Stimulated activated naive CD8-positive, alpha-beta T cell treated with anti-CD3 and anti-CD28 coated beads, Interleukin-15, Interleukin-2, amounts not matched to agents 100 U/mL and 50 U/mL, for 24 hours (primary cell): ENCODE measurements around the gene ZNF331.
A peak's percentile ranks its signal among the peaks of the same experiment; 100 is the strongest.
"Not testable (repeated sequence)": the region's sequence is repeated elsewhere in the genome, so short reads cannot be mapped to it uniquely, and the experiment has no call there.

Source experiments
- ATAC-seq: fragments of 150-1000 bp; cut with Tn5 transposase; one replicate; pipeline ENCODE4 v1.10.0; 2021
- DNase-seq: peaks from one replicate; pipeline ENCODE4 v3.0.0; 2021

Gene ZNF331

DNA sequence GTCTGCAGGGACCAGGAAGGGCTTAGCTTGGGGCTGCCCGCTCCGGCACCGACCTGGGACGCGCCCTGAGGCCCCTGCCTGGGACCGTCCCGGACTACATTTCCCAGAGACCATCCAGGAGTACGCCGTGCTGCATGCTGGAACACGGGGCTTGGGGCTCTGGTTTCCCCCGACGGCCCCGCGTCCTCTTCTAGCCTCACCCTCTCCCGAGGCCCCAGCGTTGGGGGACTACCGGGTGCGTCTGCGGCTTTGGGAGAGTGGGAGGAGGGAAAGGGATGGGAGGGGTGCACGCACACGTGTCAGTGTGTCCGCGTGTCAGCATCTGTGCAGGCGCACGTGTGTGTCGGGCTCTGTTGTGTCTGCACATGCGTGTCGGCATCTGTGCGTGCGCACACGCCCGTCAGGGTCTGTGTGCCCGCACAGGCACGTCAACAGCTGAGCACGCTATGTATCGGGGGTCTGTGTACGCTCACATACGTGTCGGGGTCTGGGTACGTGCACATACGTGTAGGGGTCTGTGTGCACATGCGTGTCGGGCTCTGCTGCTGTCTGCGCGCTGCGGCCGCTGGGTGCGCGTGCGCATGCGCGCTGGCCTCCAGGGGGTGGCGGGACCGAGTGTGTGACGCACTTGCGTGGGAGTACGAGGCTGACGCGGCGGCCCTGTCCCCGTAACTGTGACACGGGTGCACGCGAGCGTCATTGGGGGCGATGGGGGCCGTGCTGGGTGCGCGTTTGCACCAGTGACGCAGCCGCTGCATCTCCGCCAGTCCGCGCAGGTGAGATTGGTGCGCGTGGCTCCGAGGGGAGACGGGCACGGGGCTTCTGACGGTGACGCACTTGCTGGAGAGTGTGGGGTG, at the start of gene ZNF331:
Gene ZNF331, plus strand, starts transcription at position 625 of the 857 bp plus-strand sequence. CDS start 31,232 bp downstream, outside the sequence.
- ATAC-seq, result peak; percentile 83
- DNase-seq, result peak; percentile 89

DNA sequence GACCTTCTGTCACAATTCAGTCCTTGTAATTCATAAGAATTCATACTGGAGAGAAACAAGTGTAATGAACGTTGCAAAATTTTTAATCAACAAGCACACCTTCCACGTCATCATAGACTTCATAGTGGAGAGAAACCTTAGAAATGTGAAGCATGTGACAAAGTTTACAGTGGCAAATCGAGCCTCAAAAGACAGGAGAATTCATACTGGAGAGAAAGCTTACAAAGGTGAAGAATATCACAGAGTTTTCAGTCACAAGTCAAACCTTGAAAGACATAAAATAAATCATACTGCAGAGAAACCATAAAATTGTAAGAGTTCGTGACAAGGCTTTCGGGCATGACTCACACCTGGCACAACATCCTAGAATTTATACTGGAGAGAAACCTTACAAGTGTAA, 45.8 kb upstream of the ZNF331 start:
- ATAC-seq, result no peak
- DNase-seq, result no peak

DNA sequence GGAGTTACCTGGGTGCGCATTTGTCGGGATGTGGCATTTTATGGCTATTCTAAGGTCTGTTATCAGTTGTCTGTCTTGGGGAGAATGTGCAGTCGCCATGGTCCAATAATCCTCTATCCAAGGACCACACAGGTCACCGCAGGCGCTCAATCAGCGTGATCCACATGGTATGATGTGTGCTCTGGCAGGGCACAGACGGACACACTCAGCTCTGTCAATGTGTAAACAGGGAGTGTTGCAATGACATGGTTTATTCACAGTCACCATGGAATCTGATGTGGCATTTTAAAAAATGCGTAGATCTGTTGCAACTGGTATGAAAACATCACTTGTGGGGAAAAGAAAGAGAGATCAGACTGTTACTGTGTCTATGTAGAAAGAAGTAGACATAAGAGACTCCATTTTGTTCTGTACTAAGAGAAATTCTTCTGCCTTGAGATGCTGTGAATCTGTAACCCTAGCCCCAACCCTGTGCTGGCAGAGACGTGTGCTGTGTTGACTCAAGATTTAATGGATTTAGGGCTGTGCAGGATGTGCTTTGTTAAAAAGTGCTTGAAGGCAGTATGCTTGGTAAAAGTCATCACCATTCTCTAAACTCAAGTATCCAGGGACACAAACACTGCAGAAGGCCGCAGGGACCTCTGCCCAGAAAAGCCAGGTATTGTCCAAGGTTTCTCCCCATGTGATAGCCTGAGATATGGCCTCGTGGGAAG, 40.5 kb upstream of the ZNF331 start:
- ATAC-seq, DNase-seq: not testable (repeated sequence)

DNA sequence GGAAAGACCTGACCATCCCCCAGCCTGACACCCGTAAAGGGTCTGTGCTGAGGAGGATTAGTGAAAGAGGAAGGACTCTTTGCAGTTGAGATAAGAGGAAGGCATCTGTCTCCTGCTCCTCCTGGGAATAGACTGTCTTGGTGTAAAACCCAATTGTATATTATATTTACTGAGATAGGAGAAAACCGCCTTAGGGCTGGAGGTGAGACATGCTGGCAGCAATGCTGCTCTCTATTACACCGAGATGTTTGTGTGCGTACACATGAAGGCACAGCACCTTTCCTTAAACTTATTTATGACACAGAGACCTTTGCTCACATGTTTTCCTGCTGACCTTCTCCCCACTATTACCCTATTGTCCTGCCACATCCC, 39.9 kb upstream of the ZNF331 start:
- not testable (repeated sequence) for DNase-seq, ATAC-seq

DNA sequence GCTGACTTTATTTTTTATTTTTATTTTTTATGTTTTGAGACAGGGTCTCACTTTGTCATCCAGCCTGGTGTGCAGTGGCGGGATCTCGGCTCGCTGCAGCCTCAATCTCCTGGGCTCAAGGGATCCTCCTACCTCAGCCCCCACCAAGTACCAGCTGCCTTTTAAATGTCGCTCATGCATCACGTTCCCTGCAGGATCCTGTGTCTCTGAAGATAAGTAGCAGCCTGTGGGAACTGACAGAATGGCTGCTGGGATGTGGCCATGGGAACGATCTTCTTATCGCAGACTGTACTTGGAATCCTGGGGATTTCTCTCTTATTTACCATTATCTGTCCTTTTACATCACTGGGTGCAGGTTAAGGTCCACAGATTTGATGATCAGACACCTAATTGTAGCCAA, 34.8 kb upstream of the ZNF331 start:
- not testable (repeated sequence) for ATAC-seq, DNase-seq

DNA sequence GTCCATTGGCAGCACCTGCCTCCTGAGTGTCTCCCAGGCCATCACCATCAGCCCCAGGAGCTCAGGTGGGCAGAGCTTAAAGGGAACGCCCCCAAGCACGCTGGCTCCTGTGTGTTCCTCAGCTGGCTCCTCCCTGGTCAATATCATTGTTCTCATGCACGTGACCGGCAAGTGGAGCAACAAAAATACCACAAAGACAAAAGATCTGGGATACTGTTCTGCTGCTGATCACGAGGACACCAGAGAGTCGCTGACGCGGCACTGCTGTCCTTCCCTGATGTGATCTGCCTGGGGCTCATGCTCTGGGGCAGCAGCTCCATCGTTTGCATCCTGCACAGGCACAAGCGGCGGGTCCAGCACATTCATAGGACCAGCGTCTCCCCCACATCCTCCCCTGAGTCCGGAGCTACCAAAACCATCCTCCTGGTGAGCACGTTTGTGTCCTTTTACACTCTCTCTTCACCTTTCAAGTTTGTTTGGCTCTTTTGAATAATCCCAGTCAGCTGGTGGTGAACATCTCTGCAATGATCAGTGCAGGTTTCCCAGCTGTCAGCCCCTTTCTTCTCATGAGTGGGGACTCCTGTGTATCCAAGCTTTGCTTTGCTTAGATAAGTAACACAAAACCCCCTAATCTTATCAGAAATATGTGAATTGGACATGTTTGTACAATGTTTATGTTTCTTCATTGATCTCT, 34.1 kb upstream of the ZNF331 start:
- DNase-seq, ATAC-seq: not testable (repeated sequence)

DNA sequence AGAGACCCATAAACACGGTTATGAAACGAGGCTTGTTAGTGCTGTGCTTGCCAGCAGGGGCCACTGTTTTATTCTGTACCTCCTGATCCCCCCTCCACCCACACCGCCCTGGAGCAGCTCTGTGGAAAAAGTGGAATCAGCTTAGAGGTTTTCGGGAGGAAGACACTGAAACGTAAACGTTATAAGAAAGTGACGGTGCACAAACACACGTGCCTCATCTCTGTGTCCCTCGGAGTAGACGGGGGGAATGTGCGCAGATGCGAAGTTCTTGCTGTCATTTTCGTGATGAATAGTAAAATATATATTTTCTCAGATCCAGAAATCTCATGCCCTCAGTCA, 33.6 kb upstream of the ZNF331 start:
- ATAC-seq, DNase-seq: not testable (repeated sequence)

DNA sequence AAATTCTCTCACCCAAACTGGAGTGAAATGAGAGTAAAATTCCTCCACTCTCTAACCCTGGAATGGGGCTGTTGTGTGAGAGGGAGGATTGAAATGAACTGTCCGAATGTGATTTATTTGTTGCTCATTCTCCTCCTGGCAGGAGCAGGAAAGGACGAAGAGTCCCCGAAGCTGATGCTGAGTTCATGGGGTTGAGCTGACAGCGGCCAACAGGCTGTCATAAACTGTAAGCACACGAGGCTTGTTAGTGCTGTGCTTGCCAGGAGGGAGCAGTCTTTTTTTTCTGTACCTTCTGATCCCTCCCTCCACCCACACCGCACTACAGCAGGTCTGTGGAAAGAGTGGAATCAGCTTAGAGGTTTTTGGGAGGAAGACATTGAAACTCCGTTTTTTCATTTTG, 33.1 kb upstream of the ZNF331 start:
- ATAC-seq (no peak), DNase-seq (no peak)

DNA sequence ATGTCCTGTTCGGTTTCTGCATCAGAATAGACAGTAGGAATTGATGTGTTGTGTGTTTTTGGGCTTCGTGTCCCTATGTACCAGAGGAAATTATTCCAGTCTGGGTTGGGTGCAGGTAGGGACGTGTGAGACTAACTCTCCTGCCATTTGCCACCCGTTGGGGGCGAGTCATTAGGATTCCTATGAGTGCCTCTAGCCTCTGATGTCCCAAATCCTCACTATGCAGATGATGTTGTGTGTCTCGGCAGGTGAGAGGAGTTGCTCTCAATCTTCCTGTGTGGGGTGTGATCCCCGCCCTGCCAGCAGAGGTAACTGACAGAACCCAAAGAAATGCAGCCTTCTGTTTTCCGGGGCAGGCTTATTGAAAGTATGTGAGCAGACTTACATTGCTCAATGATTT, 31.2 kb upstream of the ZNF331 start:
- no peak for DNase-seq
- ATAC-seq, result no peak

DNA sequence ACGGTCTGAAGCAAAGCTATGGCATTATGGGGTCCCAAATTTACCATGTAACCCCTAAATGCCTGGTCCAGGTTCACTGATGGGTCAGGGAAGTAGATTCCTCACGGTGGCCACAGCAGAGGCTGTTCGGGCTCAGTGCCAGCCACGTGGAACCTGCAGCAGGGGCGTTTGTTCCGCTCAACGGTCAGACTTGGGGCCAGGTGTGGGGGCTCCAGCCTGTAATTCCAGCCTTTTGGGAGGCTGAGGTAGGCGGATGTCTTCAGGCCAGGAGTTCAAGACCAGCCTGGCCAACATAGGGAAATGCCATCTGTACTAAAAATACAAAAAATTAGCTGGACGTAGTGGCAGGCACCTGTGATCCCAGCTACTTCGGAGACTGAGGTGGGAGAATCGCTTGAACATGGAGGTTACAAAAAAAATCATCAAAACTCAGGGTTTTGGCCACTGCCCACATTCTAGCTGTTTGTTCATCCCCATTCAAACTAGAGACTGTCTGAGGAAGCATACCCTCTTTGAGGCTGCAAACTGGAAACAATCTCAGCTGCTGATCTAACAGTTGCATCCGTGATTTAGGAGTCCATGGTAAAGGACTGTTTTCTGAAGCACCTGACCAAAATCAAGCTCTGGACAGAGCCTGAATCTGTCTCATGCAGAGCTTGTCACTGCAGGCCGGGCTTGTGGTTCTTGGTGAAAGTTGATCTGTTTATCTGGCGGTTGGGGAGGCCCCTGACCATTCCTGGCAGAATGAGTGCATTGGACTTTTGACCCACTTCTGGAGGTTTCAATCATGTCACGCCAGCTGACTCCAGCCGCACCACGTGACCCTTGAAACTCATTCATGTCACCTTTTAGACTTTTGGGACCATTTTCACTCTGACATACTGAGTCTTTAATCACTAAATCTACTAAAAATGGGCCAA, 30.2 kb upstream of the ZNF331 start:
- ATAC-seq, result no peak
- no peak for DNase-seq

DNA sequence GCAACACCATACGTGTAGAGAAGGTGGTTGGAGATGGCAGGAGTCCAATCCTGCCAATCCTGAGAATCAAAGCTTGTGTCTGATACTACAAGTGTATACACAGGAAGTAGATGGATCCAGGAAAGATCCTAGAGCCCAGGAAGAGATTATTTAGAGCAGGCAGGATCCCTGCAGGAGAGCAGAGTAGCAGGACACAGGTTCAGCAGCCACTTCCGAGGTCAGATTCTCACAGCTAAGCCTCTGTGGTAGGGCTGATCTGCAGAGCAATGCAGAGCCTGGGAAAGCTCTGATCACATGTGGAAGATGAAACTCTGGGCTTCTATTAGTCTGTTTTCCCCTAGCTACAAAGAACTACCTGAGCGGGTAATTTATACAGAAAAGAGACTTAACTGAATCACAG, 28.5 kb upstream of the ZNF331 start:
- no peak for DNase-seq
- no peak for ATAC-seq

DNA sequence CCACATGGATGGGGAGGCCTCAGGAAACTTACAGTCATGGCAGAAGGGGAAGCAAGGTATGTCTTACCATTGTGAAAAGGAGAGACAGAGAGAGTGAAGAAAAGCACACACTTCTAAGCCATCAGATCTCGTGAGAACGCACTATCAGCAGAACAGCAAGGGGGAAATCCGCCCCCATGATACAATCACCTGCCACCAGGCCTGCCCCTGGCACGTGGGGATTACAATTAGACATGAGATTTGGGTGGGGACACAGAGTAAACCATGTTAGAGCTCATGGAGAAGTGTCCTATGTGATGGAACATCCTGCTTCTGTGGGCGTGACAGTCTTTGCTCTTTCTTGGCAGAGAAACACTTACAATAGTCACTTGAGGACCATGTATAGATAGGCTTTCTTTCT, 28.1 kb upstream of the ZNF331 start:
- ATAC-seq, result no peak
- DNase-seq, result no peak

DNA sequence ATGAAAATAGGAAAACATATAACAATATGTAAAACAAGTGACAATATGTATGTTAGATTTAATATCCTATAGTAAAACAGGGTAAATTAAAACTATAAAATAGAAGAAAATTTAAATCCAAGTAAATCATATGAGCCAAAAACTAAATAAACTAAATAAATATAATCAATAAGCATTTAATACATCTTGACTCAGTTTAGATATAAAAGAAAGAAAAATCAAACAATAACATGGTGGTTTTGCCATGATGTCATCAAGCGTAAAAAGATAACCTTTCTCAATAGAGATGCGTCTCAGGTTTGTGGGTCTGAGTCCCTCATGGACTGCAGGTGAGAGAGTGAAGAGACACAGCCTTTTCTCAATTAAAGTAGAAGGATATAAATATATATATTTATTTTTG, 26.6 kb upstream of the ZNF331 start:
- no peak for DNase-seq
- no peak for ATAC-seq

DNA sequence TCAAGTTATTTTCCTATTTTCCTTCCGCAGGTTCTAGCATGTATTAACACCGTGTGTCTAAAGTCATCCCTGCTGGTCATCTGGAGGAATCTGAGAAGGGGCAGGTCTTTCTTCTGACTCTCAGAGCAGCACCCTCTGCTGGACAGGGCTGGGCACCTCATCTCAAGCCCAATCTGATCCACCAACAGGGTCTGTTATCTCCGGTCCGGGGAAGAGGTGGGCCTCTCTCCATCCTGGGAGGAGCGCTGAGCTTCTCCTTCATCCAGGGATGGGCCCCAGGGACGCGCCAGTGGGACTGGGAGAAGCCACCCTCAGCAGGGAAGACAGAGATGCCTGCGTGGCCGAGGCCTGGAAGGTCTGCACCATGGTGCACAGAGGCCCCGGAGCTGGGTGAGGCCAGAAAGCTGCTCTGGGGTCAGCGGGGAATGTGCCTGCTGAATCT, 26.0 kb upstream of the ZNF331 start:
- DNase-seq (peak; percentile 54), ATAC-seq (peak; percentile 40)

DNA sequence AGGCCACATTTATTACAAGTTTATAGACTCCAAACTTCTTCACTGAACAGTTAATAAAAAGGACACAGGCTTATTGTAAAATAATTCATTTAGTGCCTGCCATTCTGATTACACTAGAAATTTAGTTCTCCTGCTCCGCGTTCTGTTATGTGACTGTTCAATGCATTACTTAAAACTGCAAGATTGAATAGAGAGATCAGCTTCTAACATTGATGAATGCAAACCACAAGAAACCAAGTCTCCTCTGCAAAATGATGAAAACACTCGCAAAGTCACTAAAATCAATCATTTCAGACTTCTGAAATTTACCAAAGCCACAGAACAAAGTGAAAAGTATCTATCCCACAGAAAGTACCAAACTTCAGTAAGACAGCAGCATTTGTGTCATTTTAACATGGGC, 22.9 kb upstream of the ZNF331 start:
- DNase-seq, ATAC-seq: not testable (repeated sequence)

DNA sequence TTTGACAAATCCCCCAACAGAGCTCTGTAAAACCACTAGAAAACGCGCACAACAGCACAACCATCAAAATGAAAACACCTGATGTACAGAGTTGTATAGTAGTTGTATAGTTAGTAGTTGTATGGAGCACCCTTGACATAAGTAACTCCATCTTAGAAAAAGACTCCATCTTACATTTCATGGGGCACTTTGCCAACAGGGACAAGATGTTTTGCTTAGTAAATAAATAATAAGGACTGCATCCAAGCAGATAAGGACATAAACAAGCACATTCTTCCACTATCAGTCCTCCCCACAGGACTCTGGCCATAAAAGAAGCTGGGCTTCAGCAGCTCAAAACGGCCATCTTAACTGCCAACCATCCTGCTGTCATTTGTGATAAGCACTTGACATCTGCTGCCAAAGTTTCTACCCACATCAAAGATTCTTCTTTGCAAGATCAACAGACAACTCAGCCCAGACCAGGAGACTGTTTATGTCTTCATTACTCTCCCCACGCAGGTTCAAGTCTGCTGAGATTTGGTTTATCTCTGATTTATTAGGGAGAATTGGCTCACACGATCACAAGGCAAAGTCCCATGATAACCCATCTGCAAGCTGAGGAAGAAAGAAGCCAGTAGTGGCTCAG, 20.7 kb upstream of the ZNF331 start:
- DNase-seq, result no peak
- ATAC-seq, result no peak

DNA sequence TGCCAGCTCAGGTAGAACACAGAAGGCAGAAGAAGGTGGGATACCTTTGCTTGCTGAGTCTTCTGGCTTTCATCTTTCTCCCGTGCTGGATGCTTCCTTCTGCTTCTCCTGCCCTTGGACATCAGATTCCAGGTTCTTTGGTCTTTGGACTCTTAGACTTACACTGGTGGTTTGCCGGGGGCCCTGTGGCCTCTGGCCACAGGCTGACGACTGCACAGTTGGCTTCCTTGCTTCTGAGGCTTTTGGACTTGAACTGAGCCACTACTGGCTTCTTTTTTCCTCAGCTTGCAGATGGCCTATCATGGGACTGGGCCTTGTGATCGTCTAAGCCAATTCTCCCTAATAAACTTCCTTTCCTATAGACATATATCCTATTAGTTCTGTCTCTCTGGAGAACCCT, 19.8 kb upstream of the ZNF331 start:
- no peak for ATAC-seq

DNA sequence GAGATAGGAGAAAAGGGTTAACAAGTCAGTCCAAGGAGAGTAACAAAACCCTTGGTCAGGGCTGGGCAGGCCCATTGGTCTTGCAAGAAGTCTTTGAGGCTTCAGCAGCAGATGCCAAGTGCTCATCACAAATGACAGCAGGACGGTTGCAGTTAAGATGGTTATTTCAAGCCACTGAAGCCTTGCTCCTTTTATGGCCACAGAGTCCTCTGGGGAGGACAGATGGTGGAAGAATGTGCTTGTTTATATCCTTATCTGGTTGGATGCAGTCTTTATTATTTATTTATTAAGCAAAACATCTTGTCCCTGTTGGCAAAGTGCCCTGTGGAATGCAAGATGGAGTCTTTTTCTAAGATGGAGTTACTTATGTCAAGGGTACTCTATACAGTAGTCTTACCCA, 19.2 kb upstream of the ZNF331 start:
- ATAC-seq (no peak), DNase-seq (no peak)

More for the DNA sequence above, 19.8 kb upstream of the ZNF331 start:
- DNase-seq, result no peak

DNA sequence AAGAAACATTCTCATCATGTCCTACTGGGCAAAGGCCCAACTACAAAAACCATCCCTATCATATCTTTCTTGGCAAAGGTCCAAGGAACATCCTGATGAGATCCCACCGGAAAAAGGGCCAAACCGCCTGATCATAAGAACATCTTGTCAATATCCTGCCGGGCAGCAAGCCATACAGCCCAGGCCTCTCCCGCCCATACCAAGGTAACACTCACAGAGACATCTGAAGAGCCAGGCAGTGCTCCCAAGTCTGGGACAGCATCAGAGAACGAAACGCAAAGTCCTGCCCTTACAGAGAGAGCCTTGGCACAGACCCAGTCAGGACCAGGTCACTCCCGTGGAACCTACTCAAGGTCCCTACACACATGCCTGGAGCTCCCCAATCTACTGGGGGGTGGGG, 18.5 kb upstream of the ZNF331 start:
- ATAC-seq (no peak), DNase-seq (no peak)

DNA sequence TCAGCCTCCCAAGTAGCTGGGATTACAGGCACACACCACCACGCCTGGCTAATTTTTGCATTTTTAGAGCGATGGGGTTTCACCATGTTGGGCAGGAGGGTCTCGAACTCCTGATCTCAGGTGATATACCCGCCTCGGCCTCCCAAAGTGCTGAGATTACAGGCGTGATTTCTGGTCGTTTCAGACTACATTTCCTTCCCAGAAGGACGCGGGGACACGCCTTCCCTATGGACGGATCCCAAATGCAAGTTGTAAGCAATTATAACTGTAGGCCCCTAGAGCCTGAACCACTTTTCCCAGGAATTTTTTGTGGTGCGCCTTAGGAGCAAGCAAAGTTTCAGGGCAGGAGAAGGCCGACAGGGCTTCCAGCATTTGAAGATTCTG, 17.8 kb upstream of the ZNF331 start:
- no peak for ATAC-seq
- no peak for DNase-seq
